SK-N-SH treated with all-trans-retinoic acid at 6 μM for 48 hours (cell line): ENCODE measurements around the gene ZMAT3.

Experiments
- PATZ1 ChIP-seq: fragments of 250-450 bp; sonication (Bioruptor Pico); IDR thresholded peaks from 2 replicates; pipeline ENCODE4 v1.8.0; 2020; ENCODE audit warnings: mild to moderate bottlenecking, moderate library complexity, borderline replicate concordance
- SNAI2 ChIP-seq: fragments of 250-450 bp; sonication (Bioruptor Pico); IDR thresholded peaks from 2 replicates; pipeline ENCODE4 v1.5.0; 2020; ENCODE audit warnings: mild to moderate bottlenecking, moderate library complexity
- TCF4 ChIP-seq: fragments of 250-450 bp; sonication (Bioruptor Pico); IDR thresholded peaks from 2 replicates; pipeline ENCODE4 v1.8.0; 2021; ENCODE audit warnings: mild to moderate bottlenecking, moderate library complexity, borderline replicate concordance
- ZFP3 ChIP-seq: fragments of 250-450 bp; sonication (Bioruptor Pico); IDR thresholded peaks from 2 replicates; pipeline ENCODE4 v1.5.0; 2020; ENCODE audit warnings: mild to moderate bottlenecking, moderate library complexity
- ZNF70 ChIP-seq: fragments of 450-650 bp; formaldehyde crosslinking; IDR thresholded peaks from 2 replicates; pipeline ENCODE4 v1.5.0; 2020; ENCODE audit warnings: mild to moderate bottlenecking, moderate library complexity
- TF ChIP-seq, protein P1 (sequence below): fragments of 250-450 bp; sonication (Bioruptor Pico); IDR thresholded peaks from 2 replicates; pipeline ENCODE4 v1.5.0; 2020; ENCODE audit warnings: mild to moderate bottlenecking, moderate library complexity
- TF ChIP-seq, protein P2 (sequence below): fragments of 250-450 bp; sonication (Bioruptor Pico); IDR thresholded peaks from 2 replicates; pipeline ENCODE4 v1.5.1; 2021; ENCODE audit warnings: mild to moderate bottlenecking, moderate library complexity
- TF ChIP-seq, protein P3 (sequence below): fragments of 250-450 bp; sonication (Bioruptor Pico); IDR thresholded peaks from 2 replicates; pipeline ENCODE4 v1.5.1; 2020; ENCODE audit warnings: low read depth, mild to moderate bottlenecking, moderate library complexity

DNA sequence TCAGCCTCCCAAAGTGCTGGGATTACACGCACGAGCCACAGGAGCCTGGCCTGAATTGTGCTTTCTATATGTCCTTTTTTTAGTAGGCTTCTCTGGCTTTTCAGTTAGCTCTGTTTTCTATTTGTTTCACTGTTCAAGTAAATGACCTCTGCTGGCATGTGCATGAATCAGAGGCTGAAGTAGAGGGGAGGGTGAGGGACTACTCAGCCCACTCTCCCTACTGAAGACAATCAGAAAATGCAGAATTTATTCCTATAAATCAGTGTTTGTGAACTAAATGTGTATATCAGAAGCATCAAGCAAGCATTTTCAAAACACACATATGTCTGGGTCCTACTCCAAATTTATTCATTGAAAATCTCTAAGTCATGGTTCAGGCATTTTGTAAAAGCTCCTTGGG lies 45.0 kb downstream of the ZMAT3 start:
- TF ChIP-seq TCF4 (CRISPR knock-in tag) (no peak), ZFP3 (CRISPR knock-in tag) (no peak), SNAI2 (CRISPR knock-in tag) (no peak), PATZ1 (CRISPR knock-in tag) (no peak), ZNF70 (CRISPR knock-in tag) (no peak)
- TF ChIP-seq, protein P1, sequence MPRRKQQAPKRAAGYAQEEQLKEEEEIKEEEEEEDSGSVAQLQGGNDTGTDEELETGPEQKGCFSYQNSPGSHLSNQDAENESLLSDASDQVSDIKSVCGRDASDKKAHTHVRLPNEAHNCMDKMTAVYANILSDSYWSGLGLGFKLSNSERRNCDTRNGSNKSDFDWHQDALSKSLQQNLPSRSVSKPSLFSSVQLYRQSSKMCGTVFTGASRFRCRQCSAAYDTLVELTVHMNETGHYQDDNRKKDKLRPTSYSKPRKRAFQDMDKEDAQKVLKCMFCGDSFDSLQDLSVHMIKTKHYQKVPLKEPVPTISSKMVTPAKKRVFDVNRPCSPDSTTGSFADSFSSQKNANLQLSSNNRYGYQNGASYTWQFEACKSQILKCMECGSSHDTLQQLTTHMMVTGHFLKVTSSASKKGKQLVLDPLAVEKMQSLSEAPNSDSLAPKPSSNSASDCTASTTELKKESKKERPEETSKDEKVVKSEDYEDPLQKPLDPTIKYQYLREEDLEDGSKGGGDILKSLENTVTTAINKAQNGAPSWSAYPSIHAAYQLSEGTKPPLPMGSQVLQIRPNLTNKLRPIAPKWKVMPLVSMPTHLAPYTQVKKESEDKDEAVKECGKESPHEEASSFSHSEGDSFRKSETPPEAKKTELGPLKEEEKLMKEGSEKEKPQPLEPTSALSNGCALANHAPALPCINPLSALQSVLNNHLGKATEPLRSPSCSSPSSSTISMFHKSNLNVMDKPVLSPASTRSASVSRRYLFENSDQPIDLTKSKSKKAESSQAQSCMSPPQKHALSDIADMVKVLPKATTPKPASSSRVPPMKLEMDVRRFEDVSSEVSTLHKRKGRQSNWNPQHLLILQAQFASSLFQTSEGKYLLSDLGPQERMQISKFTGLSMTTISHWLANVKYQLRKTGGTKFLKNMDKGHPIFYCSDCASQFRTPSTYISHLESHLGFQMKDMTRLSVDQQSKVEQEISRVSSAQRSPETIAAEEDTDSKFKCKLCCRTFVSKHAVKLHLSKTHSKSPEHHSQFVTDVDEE (CRISPR knock-in tag): no peak
- TF ChIP-seq, protein P2, sequence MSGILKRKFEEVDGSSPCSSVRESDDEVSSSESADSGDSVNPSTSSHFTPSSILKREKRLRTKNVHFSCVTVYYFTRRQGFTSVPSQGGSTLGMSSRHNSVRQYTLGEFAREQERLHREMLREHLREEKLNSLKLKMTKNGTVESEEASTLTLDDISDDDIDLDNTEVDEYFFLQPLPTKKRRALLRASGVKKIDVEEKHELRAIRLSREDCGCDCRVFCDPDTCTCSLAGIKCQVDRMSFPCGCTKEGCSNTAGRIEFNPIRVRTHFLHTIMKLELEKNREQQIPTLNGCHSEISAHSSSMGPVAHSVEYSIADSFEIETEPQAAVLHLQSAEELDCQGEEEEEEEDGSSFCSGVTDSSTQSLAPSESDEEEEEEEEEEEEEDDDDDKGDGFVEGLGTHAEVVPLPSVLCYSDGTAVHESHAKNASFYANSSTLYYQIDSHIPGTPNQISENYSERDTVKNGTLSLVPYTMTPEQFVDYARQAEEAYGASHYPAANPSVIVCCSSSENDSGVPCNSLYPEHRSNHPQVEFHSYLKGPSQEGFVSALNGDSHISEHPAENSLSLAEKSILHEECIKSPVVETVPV (CRISPR knock-in tag): no peak
- TF ChIP-seq, protein P3, sequence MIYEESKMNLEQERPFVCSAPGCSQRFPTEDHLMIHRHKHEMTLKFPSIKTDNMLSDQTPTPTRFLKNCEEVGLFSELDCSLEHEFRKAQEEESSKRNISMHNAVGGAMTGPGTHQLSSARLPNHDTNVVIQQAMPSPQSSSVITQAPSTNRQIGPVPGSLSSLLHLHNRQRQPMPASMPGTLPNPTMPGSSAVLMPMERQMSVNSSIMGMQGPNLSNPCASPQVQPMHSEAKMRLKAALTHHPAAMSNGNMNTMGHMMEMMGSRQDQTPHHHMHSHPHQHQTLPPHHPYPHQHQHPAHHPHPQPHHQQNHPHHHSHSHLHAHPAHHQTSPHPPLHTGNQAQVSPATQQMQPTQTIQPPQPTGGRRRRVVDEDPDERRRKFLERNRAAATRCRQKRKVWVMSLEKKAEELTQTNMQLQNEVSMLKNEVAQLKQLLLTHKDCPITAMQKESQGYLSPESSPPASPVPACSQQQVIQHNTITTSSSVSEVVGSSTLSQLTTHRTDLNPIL (CRISPR knock-in tag): no peak
